Heart right ventricle (tissue), 16 donors: ENCODE measurements around the gene PDSS1. TPM values are rescaled to one million over a fixed set of nuclear protein-coding genes. Genes with fewer than 3 reads are reported as not detected.
"Not testable (repeated sequence)": the region's sequence is repeated elsewhere in the genome, so short reads cannot be mapped to it uniquely, and the experiment has no call there.

ENCODE experiments used
- ATAC-seq, 8 donors: fragments of 200-7000 bp; cut with Tn5 transposase; one replicate each; pipeline ENCODE4 v1.9.1; 2020; ENCODE audit warnings: mild to moderate bottlenecking in 8 of 8, moderate library complexity in 8 of 8, moderate number of reproducible peaks in 1 of 8
- DNase-seq, 2 donors: peaks; one replicate each; pipeline ENCODE4 v3.0.0-alpha.2; 2020
- H3K27ac ChIP-seq, 10 donors: fragments of 200-600 bp; sonication (generic) in 2 of 10; one replicate each; pipeline versions ENCODE4 v1.5.0 to v1.8.0; 2020 to 2022; ENCODE audit warnings: mild to moderate bottlenecking in 3 of 10
- H3K27me3 ChIP-seq, 7 donors: fragments of 200-600 bp; one replicate each; pipeline ENCODE4 v1.8.0; 2021 to 2022; ENCODE audit warnings: mild to moderate bottlenecking in 2 of 7
- H3K36me3 ChIP-seq, 9 donors: fragments of 200-600 bp; sonication (generic) in 1 of 9; one replicate each; pipeline versions ENCODE4 v1.5.0 to v1.8.0; 2020 to 2022; ENCODE audit warnings: mild to moderate bottlenecking in 2 of 9
- H3K4me1 ChIP-seq, 9 donors: fragments of 200-600 bp; sonication (generic) in 1 of 9; one replicate each; pipeline versions ENCODE4 v1.5.0 to v1.8.0; 2020 to 2022; ENCODE audit warnings: mild to moderate bottlenecking in 4 of 9
- H3K4me3 ChIP-seq, 10 donors: fragments of 200-600 bp; sonication (generic) in 2 of 10; one replicate each; pipeline versions ENCODE4 v1.5.0 to v1.8.0; 2020 to 2022; ENCODE audit warnings: mild to moderate bottlenecking in 7 of 10, moderate library complexity in 2 of 10
- H3K9me3 ChIP-seq, 11 donors: fragments of 200-600 bp in 10 of 11; sonication (generic) in 2 of 11; one replicate each; pipeline versions ENCODE4 v1.5.0 to v1.8.0; 2013 to 2022; ENCODE audit warnings: mild to moderate bottlenecking in 2 of 11, control low read depth in 1 of 11, moderate library complexity in 1 of 11
- CTCF ChIP-seq, 9 donors: fragments of 200-600 bp; sonication (generic) in 2 of 9; IDR thresholded peaks; one replicate each; pipeline versions ENCODE4 v1.5.0 to v1.8.0; 2021 to 2022; ENCODE audit warnings: antibody characterized with exemption in 9 of 9, mild to moderate bottlenecking in 5 of 9, moderate library complexity in 1 of 9
- WGBS, 2 donors: extraction: QIAGEN DNeasy Blood & Tissue Kit; methylation state at CpG; one replicate each; pipeline ENCODE4 v1.1.7; 2013; ENCODE audit warnings: inconsistent platforms in 1 of 2; 5-methylcytosine and 5-hydroxymethylcytosine counted together
- intact Hi-C, 10 donors: fragments of 100-400 bp; cut with DNase I; formaldehyde crosslinking; loops; one replicate each; pipeline versions ENCODE4 v1.11.1 to v1.14.2; 2022
- polyA plus RNA-seq, 2 donors: library from polyadenylated mRNA; stranded (reverse); fragments of 200-250 nt; gene quantifications; one replicate each; pipeline ENCODE4 v1.2.3, GENCODE V29; 2013
- total RNA-seq, 10 donors: library from RNA; stranded (reverse); fragmentation: NEBNext Ultra II Directional in 3 of 10; extraction: Animal tissue kit (Norgen Biotek cat#: 25700) in 3 of 10; gene quantifications; one replicate each; pipeline versions ENCODE4 v1.2.1 to v1.2.4, GENCODE V29; 2021 to 2023
- donor health status: Arrhythmogenic right ventricular cardiomyopathy.
- donor health status: ischemic (EF 13 %, LVEDD 7.1; RV severe dilation, severe dysfunction).
- donor health status: healthy with polysubstance abuse.
- donor health status: DM: no; HTN: yes; CAD: no.
- donor health status: DM: no; HTN: no; CAD: no.
- donor health status: ischemic (EF 25% LVEDD 6.9; RV normal size, moderate dysfunction).
- donor health status: ischemic (EF 25% LVEDD 5.7; RV mildly dilated, moderate dysfunction).
- donor health status: healthy.
- donor health status: DM: yes; HTN: yes; CAD: no.
- donor health status: Ischemic cardiomyopathy.
- donor health status: ischemic (EF 35%, LVEDD 5.7; RV mildly dilated, moderate dysfunction).
- donor health status: nonischemic (EF 11% LVEDD 7.7; RV severe dilation, severe dysfunction).
- donor health status: DM: yes; HTN: yes; CAD: no.
- donor health status: PGD.
- donor health status: ischemic (EF 29% LVEDD 5.4; RV normal size, mild dysfunction).
- donor health status: nonischemic (EF 23%, LVEDD 6.1; RV moderate dilation, normal function).

PDSS1 gene
- total and polyA plus RNA-seq, 12 donors = 3.7 to 10.5 (median 5.9) TPM

DNA sequence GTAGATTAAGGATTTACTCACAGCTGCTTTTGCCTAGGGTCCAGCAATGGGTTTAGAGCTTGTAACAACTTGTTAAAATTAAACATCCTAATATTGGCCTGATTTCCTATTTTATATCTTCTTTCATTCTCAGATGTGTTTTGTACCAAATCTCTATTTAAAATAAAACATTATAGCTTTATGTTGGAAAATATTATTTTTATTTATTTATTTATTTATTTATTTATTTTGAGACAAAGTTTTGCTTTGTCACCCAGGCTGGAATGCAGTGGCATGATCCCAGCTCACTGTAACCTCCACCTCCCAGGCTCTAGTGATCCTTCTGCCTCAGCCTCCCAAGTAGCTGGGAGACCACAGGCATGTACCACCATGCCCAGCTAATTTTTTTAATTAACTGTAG lies 17.9 kb upstream of the PDSS1 start:
- no peaks in the 10 kb centered on the region for H3K36me3 ChIP-seq
- peaks cover 0 to 37% (median 3%) of the 10 kb centered on the region in 7 donors for H3K27me3 ChIP-seq
- no peak overlapping the region for H3K4me3 ChIP-seq
- no peak for ATAC-seq
- no peak overlapping the region for H3K27ac ChIP-seq
- H3K4me1 ChIP-seq = no peaks in the 10 kb centered on the region
- DNase-seq = no peak
- TF ChIP-seq CTCF (IDR thresholded peaks at IDR 0.05) = no peak
- no peaks in the 10 kb centered on the region for H3K9me3 ChIP-seq
- intact Hi-C loops = no loop called here

DNA sequence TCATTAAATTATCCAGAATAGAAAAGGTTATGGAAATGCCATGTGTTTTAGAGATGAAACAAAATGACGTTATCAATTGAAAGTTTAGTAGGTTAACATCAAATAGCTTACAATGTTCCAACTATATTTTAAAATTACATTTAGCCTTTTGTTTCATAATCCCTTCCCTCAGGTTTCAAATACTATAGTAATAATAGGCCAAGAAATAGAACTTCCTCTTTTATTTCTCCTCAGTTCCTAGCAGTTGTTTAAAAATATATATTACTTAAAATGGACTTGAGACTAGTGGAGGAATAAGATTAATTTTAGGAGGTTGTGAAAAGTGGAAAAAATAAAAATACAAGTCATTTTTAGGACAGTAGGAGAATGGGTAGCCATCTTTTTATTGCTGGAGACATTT lies 16.4 kb upstream of the PDSS1 start:
- intact Hi-C loops = loop anchor here in 3 of 10 donors (5.0 to 10.0 kb wide), 2 partner anchors 201 to 204 kb away; no protein-coding TSS in a partner anchor
- Histone ChIP-seq H3K27ac (no peak overlapping the region), H3K27me3 (peaks cover 0 to 49% (median 3%) of the 10 kb centered on the region in 7 donors), H3K9me3 (no peaks in the 10 kb centered on the region), H3K36me3 (no peaks in the 10 kb centered on the region), H3K4me3 (no peak overlapping the region), H3K4me1 (peaks cover 0 to 5% (median 0%) of the 10 kb centered on the region in 9 donors)
- TF ChIP-seq CTCF (IDR thresholded peaks at IDR 0.05) = no peak
- 70 to 84% methylated on average over 1 of the region's 1 CpG for WGBS, 2 donors
- DNase-seq = no peak
- no peak for ATAC-seq

GRCh38 chr10:26681971-26682370 lies 15.5 kb upstream of the PDSS1 start:
- not testable (repeated sequence) for DNase-seq, H3K36me3 ChIP-seq, H3K4me1 ChIP-seq, H3K27ac ChIP-seq, H3K9me3 ChIP-seq, H3K4me3 ChIP-seq
- ATAC-seq = peak in 1 of 8 donors; percentile 65
- intact Hi-C loops = loop anchor here in 3 of 10 donors (5.0 to 10.0 kb wide), 2 partner anchors 200 to 203 kb away; no protein-coding TSS in a partner anchor
- WGBS, 2 donors = 35 to 44% methylated on average over 3 of the region's 3 CpGs
- peaks cover 0 to 50% (median 3%) of the 10 kb centered on the region in 7 donors for H3K27me3 ChIP-seq

- peaks cover 0 to 46% (median 3%) of the 10 kb centered on the region in 7 donors for H3K27me3 ChIP-seq
- 63 to 69% methylated on average over 6 of the region's 6 CpGs for WGBS, 2 donors
- no peak overlapping the region for H3K4me3 ChIP-seq
- peaks cover 0 to 5% (median 0%) of the 10 kb centered on the region in 9 donors for H3K4me1 ChIP-seq
- intact Hi-C loops = loop anchor here in 3 of 10 donors (5.0 to 10.0 kb wide), 2 partner anchors 199 to 202 kb away; no protein-coding TSS in a partner anchor
- TF ChIP-seq CTCF (IDR thresholded peaks at IDR 0.05) = no peak
- H3K27ac ChIP-seq = no peak overlapping the region
- ATAC-seq (no peak), DNase-seq (no peak)
- no peaks in the 10 kb centered on the region for H3K36me3 ChIP-seq
- H3K9me3 ChIP-seq = no peaks in the 10 kb centered on the region
Measured at GRCh38 chr10:26682931-26683330, 14.6 kb upstream of the PDSS1 start.

GRCh38 chr10:26684667-26685264 lies 12.7 kb upstream of the PDSS1 start:
- TF ChIP-seq CTCF (IDR thresholded peaks at IDR 0.05) = peak; percentile 19 to 67 (median 55)
- 25 to 28% methylated on average over 6 of the region's 6 CpGs for WGBS, 2 donors
- H3K27me3 ChIP-seq = peaks cover 0 to 38% (median 7%) of the 10 kb centered on the region in 7 donors
- not testable (repeated sequence) for H3K4me3 ChIP-seq, H3K36me3 ChIP-seq, H3K4me1 ChIP-seq, H3K9me3 ChIP-seq, DNase-seq, H3K27ac ChIP-seq
- intact Hi-C loops = loop anchor here in 5 of 10 donors (5.0 to 10.0 kb wide), 2 partner anchors 198 to 200 kb away; no protein-coding TSS in a partner anchor
- peak in 5 of 8 donors; percentile 52 to 75 (median 57) for ATAC-seq
